Activated CD8-positive, alpha-beta memory T cell treated with anti-CD3 and anti-CD28 coated beads, Interleukin-2, amount 50 U/mL, for 48 hours (primary cell): ENCODE results near the gene PXDN.
A peak's percentile ranks its signal among the peaks of the same experiment; 100 is the strongest.
"Not testable (repeated sequence)": the region's sequence is repeated elsewhere in the genome, so short reads cannot be mapped to it uniquely, and the experiment has no call there.

ENCODE experiments used
- DNase-seq: peaks from one replicate; pipeline ENCODE4 v3.0.0-alpha.2; 2020

Gene PXDN

DNA sequence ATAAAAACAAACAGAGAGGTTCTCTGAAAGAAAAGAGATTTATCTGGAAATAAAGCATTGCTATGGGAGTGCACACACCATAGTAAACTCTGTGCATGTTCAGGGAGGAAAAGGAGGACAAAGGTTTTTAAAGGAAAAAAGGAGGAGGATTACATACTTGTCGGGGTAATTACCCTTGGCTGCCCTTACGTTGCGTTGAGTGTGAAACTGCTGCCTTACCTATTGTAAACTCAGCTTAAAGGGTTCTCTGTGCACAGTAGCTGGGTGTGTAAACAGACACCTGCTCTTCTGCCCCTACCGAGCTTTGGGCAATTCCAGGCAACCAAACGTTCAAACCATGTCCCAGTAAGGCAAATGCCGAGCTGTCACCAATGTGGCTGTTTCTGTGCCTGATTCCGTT lies 29.6 kb upstream of the PXDN start:
- no peak for DNase-seq

DNA sequence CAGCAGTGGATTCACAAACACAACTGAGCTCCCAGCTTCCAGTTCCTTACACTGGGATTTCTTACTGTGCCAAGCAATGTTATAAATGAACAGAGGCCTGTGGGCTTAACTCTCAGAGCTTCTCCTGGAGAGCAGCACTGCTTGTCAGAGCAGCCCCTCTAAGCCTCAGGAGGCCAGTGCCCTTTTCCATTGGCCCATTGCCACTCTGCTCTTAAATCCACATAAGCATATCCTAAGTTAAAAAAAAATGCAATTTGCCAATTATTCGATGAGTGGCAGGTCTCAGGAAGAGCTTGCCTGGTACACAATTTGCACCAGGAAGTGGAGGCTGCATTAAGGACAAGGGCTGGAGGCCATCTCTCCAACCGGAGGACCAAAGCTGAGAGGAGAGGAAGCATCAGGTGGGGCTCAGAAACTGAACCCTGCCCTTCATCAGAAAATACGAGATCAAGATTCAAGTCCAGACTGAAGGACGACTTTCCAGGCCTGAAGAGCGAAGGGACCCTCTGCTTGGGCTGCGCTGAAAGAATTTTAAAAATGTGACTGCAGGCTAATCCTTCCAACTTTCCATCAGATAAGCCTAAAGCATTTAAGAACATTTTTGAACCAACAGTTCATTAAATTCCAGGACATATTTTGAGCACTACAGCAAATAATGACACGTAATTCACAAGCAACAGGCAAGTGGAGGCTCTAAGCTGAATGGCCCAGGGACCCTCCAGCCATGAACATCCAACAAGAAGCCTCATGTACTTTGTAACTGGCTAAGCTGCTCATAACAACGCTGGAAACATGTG lies 28.4 kb upstream of the PXDN start:
- DNase-seq, result no peak

DNA sequence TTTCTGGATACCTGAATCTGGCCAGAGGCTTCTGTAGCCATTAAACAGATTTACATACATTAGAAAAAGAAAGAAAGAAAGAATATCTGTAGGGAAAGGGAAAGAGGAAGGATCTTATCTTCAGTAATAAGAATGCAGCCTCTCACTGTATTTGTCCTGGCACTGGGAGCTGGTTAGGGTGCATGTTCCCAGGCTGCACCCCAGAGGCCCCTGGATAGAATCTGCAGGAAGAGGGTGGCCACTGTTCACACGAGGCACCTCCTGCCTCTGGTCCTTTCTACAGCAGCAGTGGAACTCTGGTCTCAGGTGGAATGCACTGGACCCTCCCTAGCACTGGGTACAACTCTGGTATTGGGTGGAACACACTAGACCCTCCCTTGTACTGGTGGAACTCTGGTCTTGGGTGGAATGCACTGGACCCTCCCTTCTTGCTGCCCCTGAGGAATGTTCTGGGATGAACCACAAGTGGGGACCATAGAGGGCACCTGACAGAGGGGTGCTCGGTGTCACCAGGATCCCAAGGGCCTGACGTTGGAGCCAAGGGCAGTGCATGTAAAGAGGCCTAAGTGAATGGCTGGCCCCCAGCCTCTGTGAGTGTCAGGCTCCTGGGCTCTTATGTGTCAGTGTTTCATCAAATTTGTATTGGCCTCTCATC lies 27.4 kb upstream of the PXDN start:
- no peak for DNase-seq

DNA sequence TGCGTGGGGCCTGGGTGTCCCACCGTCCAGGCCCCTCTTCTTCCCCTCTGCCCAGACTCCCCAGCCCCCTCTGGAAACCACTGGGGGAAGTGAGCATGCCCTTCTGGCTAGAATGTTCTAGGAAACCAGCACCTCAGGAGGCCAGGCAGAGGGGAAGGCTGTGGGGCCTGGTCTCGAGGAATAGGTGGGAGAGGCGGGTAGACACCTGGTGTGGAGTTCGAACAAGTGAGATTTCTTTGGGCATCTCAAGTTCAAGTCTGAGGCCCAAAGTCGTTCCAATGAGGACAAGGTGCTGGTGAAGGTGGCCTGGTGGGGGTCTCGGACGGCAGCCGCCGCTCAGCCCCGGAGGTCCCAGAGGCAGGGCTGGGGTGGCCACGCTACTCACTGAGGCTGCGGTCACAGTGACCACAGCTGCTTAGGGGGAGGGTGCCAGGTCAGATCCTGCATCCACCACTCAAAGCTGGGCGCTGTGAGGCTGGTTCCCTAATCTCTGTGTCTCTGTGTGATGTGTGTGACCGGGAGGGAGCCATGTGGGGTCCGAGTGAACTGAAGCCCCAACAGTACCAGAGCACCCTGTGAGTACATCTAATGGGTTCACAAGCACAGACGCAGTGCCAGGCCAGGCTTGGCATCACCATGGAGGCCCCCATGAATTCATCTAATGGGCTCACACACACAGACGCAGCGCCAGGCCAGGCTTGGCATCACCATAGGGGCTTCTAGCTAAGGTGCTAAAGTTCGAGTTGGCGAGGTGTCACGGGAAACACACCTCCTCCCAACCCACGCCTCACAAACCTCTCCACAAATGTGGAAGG lies 26.5 kb upstream of the PXDN start:
- DNase-seq, result no peak

DNA sequence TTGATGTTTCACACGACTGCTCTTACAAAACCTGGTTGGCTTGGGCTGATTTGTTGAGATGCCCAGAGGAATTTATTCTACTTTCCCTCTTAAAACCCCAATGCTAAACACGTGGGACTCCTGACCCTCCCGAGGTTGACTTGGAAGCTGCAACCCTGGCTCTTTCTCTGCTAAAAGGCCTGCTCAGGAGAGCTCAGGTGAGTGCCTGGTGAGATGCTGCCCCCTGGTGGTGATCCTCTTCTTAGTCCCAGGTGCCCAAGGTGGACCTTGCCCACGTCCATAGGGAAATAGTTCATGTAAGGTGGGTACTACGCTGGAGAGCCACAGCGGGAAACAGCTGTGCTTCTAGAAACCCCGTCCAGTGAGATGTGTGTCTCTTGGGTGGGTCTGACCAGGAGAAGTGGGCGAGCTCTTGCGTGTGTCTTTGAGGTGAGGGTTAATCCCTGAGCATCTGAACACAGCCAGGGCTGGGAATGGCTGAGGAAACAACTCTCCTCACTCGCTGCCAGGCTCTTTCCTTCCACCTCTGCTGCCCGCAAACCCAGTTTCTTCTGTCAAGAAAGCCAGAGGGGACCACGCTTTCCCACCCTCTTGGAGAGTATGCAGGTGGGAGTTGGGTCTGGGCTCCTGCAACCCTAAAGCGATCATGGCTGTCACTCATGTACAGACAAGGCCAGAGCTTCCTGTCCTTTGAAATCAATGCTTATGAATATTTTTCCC lies 25.5 kb upstream of the PXDN start:
- DNase-seq, result peak; percentile 85

DNA sequence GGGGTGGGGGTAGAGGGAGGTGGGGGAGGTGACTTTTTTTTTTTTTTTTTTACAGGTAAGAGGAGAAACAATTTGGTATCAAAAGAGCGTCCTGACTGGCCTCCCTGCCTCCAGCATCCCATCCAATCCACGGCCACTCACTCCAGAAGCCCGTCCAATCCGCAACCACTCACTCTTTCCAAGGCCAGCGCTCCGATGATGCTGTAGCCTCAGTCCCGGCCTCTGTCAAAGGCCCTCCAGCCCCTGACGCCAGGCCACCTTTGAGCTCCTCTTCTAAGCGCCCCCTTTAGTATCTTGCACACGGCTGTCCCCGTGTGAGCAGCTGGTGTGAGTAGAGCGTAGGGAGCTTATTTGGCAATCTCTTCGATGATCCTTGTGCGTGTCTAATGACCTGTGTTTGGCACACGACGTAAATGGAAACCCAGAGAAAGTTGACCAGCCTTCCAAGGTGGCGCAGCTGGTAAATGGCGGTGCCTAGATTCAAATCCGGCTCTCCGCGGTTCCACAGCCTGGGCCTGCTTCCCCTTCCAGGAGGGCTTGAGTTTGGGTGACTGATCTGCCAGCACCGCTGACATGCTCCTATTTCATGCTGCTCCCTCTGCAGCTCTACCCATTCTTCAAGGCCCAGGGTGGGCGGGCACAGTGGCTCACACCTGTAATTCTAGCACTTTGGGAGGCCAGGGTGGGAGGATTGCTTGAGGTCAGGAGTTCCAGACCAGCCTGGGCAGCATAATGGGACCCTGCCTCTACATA lies 23.8 kb upstream of the PXDN start:
- no peak for DNase-seq

DNA sequence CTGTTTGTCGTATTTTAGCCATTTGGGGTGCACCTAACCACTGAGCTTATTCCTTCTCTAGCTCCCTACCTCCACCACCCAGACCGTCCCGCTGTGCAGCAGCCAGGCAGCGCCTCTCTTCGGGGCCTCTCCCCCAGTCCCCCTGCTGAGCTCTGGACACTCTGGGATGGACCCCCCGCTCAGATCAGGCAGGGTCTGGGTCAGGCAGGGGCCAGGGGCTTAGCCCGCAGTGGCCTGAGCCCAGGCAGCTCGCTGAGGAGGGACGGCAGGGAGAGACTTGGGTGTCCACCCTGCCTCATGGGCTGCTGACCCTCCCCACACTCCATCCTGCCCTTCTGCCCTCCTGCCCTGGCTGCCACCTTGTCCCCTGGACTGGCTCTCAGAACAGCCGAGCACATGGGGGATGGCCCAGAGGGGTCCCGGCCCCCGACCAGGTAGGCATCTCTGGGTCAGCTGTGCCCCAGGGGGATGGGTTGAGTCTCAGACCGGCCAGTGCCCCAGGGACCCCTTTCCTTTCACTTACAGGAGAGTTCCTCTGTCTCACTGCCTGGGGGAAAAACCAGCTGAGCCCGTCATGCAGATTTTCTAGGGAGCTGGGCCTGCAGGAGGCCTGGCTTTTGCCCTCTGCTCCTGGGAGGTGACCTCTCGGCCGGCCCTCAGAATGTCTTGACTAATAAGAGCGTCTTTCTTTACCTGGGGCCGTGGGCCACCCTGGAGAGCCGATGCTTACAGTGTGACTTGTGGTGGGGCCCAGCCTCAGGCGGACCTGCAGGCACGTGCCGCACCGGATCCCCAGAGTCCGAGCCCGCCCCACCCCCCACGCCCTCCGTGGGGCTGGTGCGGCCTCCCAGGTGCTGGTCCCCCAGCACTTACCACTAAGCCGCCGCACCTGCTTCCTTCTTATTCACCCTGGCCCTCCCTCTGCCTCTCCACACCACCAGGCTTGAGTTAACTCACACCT lies 22.8 kb upstream of the PXDN start:
- DNase-seq, result no peak

DNA sequence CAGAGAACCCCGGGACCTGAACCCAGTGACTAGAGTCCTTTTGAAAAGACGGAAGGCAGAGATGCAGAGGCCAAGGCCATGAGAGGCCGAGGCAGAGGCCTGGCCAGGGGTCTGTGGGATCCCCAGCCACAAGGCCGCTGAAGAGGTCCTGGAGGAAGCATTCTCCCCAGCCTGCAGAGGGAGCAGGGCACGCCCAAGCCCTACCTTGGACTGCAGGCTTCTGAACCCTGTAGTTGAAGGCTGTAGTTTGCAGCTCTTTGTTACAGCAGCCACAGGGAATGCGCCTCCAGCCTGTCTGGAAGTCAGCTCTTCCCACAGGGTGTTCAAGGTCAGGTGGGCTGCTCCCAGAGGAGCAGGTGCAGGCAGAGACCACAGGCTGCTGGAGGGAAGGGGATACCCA lies 22.1 kb upstream of the PXDN start:
- no peak for DNase-seq

DNA sequence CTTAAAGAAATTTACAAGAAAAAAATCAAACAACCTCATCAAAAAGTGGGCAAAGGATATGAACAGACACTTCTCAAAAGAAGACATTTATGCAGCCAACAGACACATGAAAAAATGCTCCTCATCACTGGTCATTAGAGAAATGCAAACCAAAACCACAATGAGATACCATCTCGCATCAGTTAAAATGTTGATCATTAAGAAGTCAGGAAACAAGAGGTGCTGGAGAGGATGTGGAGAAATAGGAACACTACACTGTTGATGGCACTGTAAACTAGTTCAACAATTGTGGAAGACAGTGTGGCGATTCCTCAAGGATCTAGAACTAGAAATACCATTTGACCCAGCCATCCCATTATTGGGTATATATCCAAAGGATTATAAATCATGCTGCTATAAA lies 20.9 kb upstream of the PXDN start:
- DNase-seq, result not testable (repeated sequence)

DNA sequence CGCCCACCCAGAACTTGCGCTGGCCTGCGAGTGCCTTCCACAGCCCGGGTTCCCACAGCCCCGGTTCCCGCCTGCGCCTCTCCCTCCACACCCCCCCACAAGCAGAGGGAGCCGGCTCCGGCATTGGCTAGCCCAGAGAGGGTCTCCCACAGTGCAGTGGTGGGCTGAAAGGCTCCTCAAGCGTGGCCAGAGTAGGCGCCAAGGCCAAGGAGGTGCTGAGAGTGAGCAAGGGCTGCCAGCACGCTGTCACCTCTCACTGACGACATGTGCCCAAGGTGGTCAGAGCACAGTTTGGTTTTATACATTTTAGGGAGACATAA lies 15.3 kb upstream of the PXDN start:
- DNase-seq, result no peak

DNA sequence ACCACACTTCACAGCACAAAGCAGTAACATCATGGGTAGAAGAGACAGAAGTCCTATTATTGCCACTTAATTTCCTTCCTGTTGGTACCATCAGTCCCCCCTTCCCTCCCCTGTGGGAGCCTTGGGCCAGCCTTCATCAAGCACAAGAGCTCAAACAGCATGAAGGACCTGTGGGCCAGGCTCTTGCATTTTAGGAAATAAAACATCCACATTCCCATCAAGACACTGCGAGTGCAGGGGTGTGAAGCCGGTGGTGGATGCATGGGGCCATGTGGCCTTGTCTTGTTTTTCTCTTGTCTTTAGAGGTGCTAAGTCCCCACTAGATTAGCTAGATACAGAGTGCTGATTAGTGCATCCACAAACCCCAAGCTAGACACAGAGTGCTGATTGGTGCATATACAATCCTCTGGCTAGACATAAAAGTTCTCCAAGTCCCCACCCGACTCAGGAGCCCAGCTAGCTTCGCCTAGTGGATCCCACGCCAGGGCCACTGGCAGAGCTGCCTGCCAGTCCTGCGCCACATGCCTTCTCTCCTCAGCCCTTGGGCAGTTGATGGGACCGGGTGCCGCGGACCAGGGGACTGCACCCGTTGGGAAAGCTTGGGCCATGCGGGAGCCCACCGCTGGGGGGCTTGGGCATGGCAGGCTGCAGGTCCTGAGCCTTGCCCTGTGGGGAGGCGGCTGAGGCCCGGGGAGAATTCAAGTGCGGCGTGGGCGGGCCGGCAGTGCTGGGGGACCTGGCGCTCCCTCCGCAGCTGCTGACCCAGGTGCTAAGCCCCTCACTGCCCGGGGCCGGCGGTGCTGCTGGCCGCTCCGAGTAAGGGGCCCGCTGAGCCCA lies 14.7 kb upstream of the PXDN start:
- no peak for DNase-seq

DNA sequence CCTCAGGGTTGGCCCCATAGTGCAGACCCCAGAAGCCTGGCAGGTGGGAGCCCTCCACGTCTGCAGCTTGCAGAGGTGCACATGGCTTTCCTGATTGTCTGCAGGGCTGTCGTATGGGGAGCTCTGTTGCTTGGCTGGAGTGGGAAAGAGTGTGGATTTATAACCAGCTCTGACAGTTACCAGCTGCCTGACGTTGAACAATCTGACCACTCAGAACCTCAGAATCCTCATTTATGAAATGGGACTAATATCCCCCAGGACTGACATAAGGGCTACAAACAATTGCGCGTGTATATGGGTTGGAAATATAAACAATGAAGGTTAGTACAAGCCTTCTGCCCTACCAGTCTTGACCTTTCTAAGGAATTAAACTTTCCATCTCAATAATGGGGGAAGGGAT lies 13.9 kb upstream of the PXDN start:
- peak; percentile 39 for DNase-seq

DNA sequence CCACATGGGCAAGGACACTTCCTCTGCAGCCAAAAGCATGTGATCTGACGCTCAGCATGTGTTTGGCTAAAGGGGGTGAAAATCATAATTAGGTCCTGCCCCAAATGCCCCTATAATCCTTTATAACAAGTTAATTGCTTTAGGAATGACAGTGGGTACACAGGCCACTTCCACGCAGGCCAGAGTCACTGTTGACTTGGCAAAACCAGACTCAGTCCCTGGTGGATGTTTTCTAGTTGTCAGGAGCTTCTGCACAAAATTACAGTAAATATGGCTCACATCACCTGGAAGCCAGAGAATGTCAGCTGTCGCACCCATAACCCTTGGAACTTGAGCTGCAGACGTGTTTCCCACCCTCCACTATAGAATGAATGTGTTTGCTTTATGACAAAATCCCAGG lies 13.3 kb upstream of the PXDN start:
- DNase-seq, result peak; percentile 7

DNA sequence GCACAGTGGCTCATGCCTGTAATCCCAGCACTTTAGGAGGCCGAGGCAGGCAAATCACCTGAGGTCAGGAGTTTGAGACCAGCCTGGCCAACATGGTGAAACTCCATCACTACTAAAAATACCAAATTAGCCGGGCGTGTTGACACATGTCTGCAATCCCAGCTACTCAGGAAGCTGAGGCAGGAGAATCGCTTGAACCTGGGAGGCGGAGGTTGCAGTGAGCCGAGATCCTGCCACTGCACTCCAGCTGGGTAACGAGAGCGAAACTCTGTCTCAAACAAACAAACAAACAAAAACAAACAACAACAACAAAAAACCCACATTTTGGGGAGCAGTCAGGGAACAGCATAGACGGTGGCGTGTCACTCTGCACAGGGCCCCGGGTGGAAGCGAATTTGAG lies 12.8 kb upstream of the PXDN start:
- peak; percentile 3 for DNase-seq

DNA sequence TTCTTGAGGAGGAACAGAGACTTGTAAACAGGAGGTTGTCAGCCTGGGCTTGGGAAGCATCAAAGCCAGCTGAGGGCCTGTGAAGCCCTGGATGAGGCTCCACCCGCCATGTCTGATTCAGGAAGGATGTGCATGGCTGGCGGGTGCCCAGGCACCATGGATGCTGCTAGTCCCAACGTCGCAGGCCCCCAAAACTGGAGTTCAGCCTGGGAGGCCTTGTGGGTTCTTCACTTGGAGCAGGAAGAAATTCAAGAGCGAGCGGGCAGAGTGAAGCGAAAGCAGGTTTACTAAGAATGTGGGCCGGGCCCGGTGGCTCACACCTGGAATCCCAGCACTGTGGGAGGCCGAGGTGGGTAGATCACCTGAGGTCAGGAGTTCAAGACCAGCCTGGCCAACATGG lies 12.1 kb upstream of the PXDN start:
- peak; percentile 13 for DNase-seq

DNA sequence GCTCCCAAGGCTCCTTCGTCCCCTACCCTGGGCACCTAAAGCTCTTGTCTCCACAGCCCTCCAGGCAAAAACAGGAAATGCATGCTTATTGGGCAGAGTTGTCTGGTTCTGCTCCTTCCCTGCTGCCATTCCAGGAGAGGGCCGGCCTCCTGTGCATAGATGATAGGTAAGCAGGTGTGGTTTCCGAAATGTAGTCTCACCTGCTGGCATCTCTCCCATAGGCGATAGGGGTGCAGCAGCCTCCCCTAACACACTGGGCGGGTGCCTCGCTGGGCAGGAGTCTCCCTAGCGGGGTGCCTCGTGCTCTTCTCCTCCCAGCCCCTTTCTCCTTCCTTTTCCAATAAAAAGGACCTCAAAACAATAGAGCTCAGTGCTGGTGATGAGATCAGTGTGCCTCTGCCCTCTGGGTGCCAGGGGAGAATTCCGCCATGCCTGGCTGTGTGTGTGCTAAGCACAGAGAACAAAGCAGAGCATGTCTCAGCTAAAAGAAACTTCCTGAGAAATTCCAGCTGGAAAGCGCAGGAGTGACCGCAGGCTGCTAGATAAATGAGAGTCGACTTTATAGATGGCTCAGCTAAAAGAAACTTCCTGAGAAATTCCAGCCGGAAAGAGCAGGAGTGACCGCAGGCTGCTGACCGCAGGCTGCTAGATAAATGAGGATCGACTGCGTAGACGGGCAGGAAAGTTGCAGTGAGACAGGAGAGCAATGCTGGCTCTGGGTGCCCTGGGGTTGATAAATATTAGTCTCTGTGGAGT lies 11.3 kb upstream of the PXDN start:
- peak; percentile 20 for DNase-seq

DNA sequence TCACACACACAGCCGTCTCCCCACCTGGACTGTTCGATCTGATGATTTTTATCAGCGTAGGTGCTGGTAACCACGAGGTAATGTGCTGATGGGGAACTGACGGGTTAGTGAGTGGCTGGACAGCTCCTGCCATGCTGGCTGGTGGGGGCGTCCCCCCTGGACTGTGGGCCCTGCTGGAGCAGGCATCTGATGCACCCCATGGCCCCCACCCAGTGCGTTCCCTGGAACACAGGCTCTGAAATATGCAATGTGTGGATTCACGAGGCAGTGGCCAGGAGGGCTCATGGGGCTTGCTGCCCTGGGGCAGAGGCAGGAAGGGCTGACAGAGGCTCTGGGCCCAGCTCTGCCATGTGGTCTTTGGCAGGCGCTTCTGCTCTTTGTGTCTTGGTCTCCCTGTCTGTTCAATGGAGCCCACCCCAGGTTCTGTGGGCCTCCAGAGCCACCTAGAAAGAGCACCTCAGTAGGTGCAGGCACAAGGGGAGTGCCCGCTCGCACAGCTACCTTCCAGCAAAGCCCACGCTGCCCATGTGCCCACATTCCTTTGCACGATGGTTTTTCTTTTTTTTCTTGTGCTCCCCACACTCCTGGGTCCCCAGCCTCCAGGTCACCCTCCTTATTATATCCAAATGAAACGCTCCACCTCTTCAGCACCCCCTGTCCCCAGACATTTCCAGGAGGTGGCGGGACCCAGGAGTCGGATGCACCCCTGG lies 10.3 kb upstream of the PXDN start:
- peak; percentile 20 for DNase-seq

DNA sequence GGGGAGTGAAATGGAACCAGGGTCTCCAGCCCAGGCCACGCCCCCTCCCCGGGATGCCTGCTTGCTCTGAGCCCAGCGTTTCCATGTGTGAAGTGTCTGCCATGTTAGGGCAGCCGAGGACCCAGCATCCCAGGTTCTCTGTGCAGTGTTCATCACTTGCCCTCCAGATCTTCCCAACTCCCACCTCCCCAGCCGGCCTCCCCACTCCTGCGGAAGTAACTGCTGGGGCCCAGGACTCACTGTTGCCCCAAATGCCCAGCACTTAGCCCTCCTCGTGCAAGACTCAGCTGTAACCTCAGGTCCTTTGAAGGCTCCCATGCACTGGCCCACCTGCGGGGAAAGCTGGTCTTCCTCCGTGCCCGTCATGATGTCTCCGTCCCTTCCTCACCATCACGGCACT lies 9.7 kb upstream of the PXDN start:
- DNase-seq, result peak; percentile 36

DNA sequence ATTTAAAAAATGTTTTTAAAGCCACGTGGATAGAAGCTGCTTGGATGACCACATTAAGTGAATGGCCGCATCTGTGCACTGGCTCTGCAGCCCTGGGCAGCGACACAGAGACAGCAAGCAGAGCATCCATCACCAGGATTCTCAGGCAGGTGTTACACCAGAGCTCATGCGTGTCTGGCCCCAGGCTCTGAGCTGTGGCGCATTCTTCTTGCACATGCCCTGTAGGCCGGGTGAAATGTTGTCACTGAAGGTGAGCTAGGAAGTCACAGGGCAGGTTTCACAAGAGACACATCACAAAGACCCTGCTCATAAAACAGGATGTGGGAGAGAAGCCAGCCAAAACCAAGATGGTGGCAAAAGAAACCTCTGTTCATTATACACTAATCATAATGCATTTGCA lies 8.4 kb upstream of the PXDN start:
- DNase-seq, result peak; percentile 32
